HG03045 (cell line): ENCODE results near the gene PODXL2.
"Not testable (repeated sequence)": the region's sequence is repeated elsewhere in the genome, so short reads cannot be mapped to it uniquely, and the experiment has no call there.

Experiments used
- ATAC-seq: cut with Tn5 transposase; IDR thresholded peaks from one replicate; pipeline ENCODE4 v1.9.1; 2021; ENCODE audit warnings: mild to moderate bottlenecking, moderate library complexity; ENCODE audit not compliant: unreplicated experiment

Gene PODXL2

GRCh38 chr3:127702151-127702578 lies 73.2 kb downstream of the PODXL2 start:
- ATAC-seq = no peak

GRCh38 chr3:127704840-127705239 lies 75.9 kb downstream of the PODXL2 start:
- not testable (repeated sequence) for ATAC-seq

GRCh38 chr3:127706312-127706711 lies 77.3 kb downstream of the PODXL2 start:
- ATAC-seq = no peak

GRCh38 chr3:127706785-127707351 lies 77.9 kb downstream of the PODXL2 start:
- no peak for ATAC-seq

- no peak for ATAC-seq
Observed at GRCh38 chr3:127707851-127708411, 78.9 kb downstream of the PODXL2 start.

- no peak for ATAC-seq
Observed at GRCh38 chr3:127708837-127709236, 79.9 kb downstream of the PODXL2 start.

- ATAC-seq = no peak
Observed at GRCh38 chr3:127709320-127710060, 80.5 kb downstream of the PODXL2 start.

GRCh38 chr3:127710155-127710941 lies 81.4 kb downstream of the PODXL2 start:
- no peak for ATAC-seq

GRCh38 chr3:127711021-127711695 lies 82.2 kb downstream of the PODXL2 start:
- ATAC-seq = no peak

- no peak for ATAC-seq
Observed at GRCh38 chr3:127711896-127712295, 82.9 kb downstream of the PODXL2 start.

GRCh38 chr3:127712461-127712860 lies 83.5 kb downstream of the PODXL2 start:
- no peak for ATAC-seq

- ATAC-seq = no peak
Observed at GRCh38 chr3:127712881-127713771, 84.1 kb downstream of the PODXL2 start.

- no peak for ATAC-seq
Observed at GRCh38 chr3:127714125-127714571, 85.2 kb downstream of the PODXL2 start.

- no peak for ATAC-seq
Observed at GRCh38 chr3:127714866-127715265, 85.9 kb downstream of the PODXL2 start.

GRCh38 chr3:127715532-127715931 lies 86.5 kb downstream of the PODXL2 start:
- no peak for ATAC-seq

- ATAC-seq = no peak
Observed at GRCh38 chr3:127716384-127716783, 87.4 kb downstream of the PODXL2 start.

- ATAC-seq = no peak
Observed at GRCh38 chr3:127717357-127718244, 88.6 kb downstream of the PODXL2 start.

GRCh38 chr3:127718245-127718915 lies 89.4 kb downstream of the PODXL2 start:
- no peak for ATAC-seq
